SK-N-SH (cell line): ENCODE results near the gene FAM227B. TPM values are rescaled to one million over a fixed set of nuclear protein-coding genes. Genes with fewer than 3 reads are reported as not detected.

ENCODE experiments used
- CTCF ChIA-PET: fragments of 300-600, 350-600 bp; formaldehyde crosslinking; extraction: SDS; loops from one replicate; lab custom pipeline; 2021; lab: Yijun Ruan, JAX
- POLR2A ChIA-PET: fragments of 350-600 bp; sonication (Branson Sonifier 250); formaldehyde crosslinking; extraction: SDS; loops from one replicate; lab custom pipeline; 2020; ENCODE audit warnings: antibody characterized with exemption, inconsistent platforms; lab: Yijun Ruan, JAX
- DNase-seq: peaks from one replicate; pipeline ENCODE4 v3.0.0; 2012
- H2AFZ ChIP-seq: fragments of 200-600 bp; sonication (generic); 2 replicates; pipeline ENCODE4 v1.8.1; 2016; ENCODE audit warnings: antibody characterized with exemption, mild to moderate bottlenecking, low read depth
- H3F3A ChIP-seq: fragments of 200-600 bp; sonication (generic); replicated peaks from 2 replicates; pipeline ENCODE3; 2016; ENCODE audit warnings: antibody characterized with exemption, mild to moderate bottlenecking; ENCODE audit not compliant: insufficient read depth
- H3K27ac ChIP-seq, 2 experiments: fragments of 200-500 bp in 1 of 2; fragments of 200-600 bp in 1 of 2; sonication (Bioruptor generic) in 1 of 2; sonication (generic), shearing (Covaris generic) in 1 of 2; 2 replicates each; pipeline versions ENCODE4 v1.5.1 to v1.6.1; 2014 to 2016; ENCODE audit warnings: low read depth in 2 of 2, inconsistent platforms in 1 of 2, low read length in 1 of 2, mild to moderate bottlenecking in 1 of 2, mixed read lengths in 1 of 2
- H3K27me3 ChIP-seq: fragments of 200-600 bp; sonication (generic), shearing (Covaris generic); 2 replicates; pipeline ENCODE4 v1.6.1; 2016; ENCODE audit warnings: mixed run types; ENCODE audit not compliant: insufficient read depth
- H3K36me3 ChIP-seq, 2 experiments: fragments of 200-500 bp in 1 of 2; fragments of 200-600 bp in 1 of 2; sonication (Bioruptor generic) in 1 of 2; sonication (generic) in 1 of 2; replicated peaks in 1 of 2; 2 replicates each; pipeline versions ENCODE3 to v1.5.1; 2014 to 2016; ENCODE audit warnings: low read length in 1 of 2, mild to moderate bottlenecking in 1 of 2; ENCODE audit not compliant: insufficient read depth in 2 of 2, control insufficient read depth in 1 of 2
- H3K4me1 ChIP-seq, 2 experiments: fragments of 200-500 bp in 1 of 2; fragments of 200-600 bp in 1 of 2; sonication (Bioruptor generic) in 1 of 2; sonication (generic), shearing (Covaris generic) in 1 of 2; 2 replicates each; pipeline versions ENCODE4 v1.5.1 to v1.6.1; 2014 to 2016; ENCODE audit warnings: low read depth in 1 of 2, low read length in 1 of 2, mixed run types in 1 of 2; ENCODE audit not compliant: insufficient read depth in 2 of 2, control insufficient read depth in 1 of 2
- H3K4me2 ChIP-seq: fragments of 200-600 bp; sonication (generic), shearing (Covaris generic); 2 replicates; pipeline ENCODE4 v1.6.1; 2017; ENCODE audit warnings: mixed run types
- H3K4me3 ChIP-seq, 2 experiments: fragments of 200-500 bp in 1 of 2; fragments of 200-600 bp in 1 of 2; sonication (Bioruptor generic) in 1 of 2; sonication (generic), shearing (Covaris generic) in 1 of 2; 2 replicates each; pipeline versions ENCODE4 v1.5.1 to v1.8.1; 2014 to 2016; ENCODE audit warnings: low read depth in 2 of 2, inconsistent platforms in 1 of 2, low read length in 1 of 2, mild to moderate bottlenecking in 1 of 2, mixed read lengths in 1 of 2, moderate library complexity in 1 of 2
- H3K79me2 ChIP-seq: fragments of 200-600 bp; sonication (generic); 2 replicates; pipeline ENCODE4 v1.8.1; 2017; ENCODE audit warnings: mild to moderate bottlenecking; ENCODE audit not compliant: insufficient read depth
- H3K9ac ChIP-seq: fragments of 200-600 bp; sonication (generic); 2 replicates; pipeline ENCODE4 v1.6.1; 2017; ENCODE audit warnings: mixed run types
- H3K9me2 ChIP-seq: fragments of 200-600 bp; sonication (generic); 2 replicates; pipeline ENCODE4 v1.6.1; 2017; ENCODE audit warnings: mixed run types
- H3K9me3 ChIP-seq: fragments of 200-600 bp; sonication (generic); 2 replicates; pipeline ENCODE4 v1.6.1; 2017; ENCODE audit warnings: mixed run types, mild to moderate bottlenecking, moderate library complexity
- H4K20me1 ChIP-seq: fragments of 200-600 bp; sonication (generic); 2 replicates; pipeline ENCODE4 v1.6.1; 2017; ENCODE audit warnings: mild to moderate bottlenecking, mixed run types; ENCODE audit not compliant: insufficient read depth
- ELF1 ChIP-seq: IDR thresholded peaks from 2 replicates; pipeline ENCODE4 v1.4.0; 2012
- EP300 ChIP-seq, 2 experiments: IDR thresholded peaks; 2 replicates each; pipeline versions ENCODE4 v1.4.0 to v1.6.1; 2012; ENCODE audit warnings: borderline replicate concordance in 1 of 2, low read depth in 1 of 2, low read length in 1 of 2
- EZH2phosphoT487 ChIP-seq: fragments of 200-600 bp; sonication (generic); IDR thresholded peaks from 2 replicates; pipeline ENCODE4 v1.6.1; 2017; ENCODE audit warnings: low read depth, mixed run types, mild to moderate bottlenecking, antibody characterized with exemption, moderate library complexity, borderline replicate concordance
- FOSL2 ChIP-seq: IDR thresholded peaks from 2 replicates; pipeline ENCODE4 v1.4.0; 2012; ENCODE audit warnings: low read depth, mild to moderate bottlenecking, moderate library complexity, borderline replicate concordance
- FOXJ3 ChIP-seq: sonication (generic); formaldehyde crosslinking; IDR thresholded peaks from 2 replicates; pipeline ENCODE4 v1.5.1; 2020; ENCODE audit warnings: mild to moderate bottlenecking, missing genetic modification reagents
- FOXM1 ChIP-seq: IDR thresholded peaks from 2 replicates; pipeline ENCODE4 v1.4.0; 2012; ENCODE audit warnings: low read depth, mild to moderate bottlenecking
- JUND ChIP-seq: IDR thresholded peaks from 2 replicates; pipeline ENCODE4 v1.4.0; 2012
- MEF2A ChIP-seq: IDR thresholded peaks from 2 replicates; pipeline ENCODE4 v1.4.0; 2012; ENCODE audit warnings: low read depth, borderline replicate concordance
- MXI1 ChIP-seq: IDR thresholded peaks from 2 replicates; pipeline ENCODE4 v1.6.1; 2012; ENCODE audit warnings: mild to moderate bottlenecking, low read depth, low read length, improper control_type of control experiment
- RAD21 ChIP-seq: IDR thresholded peaks from 2 replicates; pipeline ENCODE4 v1.6.1; 2012; ENCODE audit warnings: mild to moderate bottlenecking, low read length
- RCOR1 ChIP-seq: fragments of 150-350 bp; IDR thresholded peaks from 2 replicates; pipeline ENCODE4 v1.6.1; 2017; ENCODE audit warnings: antibody characterized with exemption, low read length
- RFX5 ChIP-seq: IDR thresholded peaks from 2 replicates; pipeline ENCODE4 v1.6.1; 2012; ENCODE audit warnings: mild to moderate bottlenecking, improper control_type of control experiment, low read length
- SIN3A ChIP-seq: IDR thresholded peaks from 2 replicates; pipeline ENCODE4 v1.6.1; 2012; ENCODE audit warnings: low read depth, mild to moderate bottlenecking, low read length, moderate library complexity, borderline replicate concordance
- SMC3 ChIP-seq: IDR thresholded peaks from 2 replicates; pipeline ENCODE4 v1.6.1; 2012; ENCODE audit warnings: low read depth, low read length, improper control_type of control experiment
- WGBS: methylation state at CpG from one replicate; pipeline ENCODE4 v1.1.6; 2017; ENCODE audit warnings: low lambda C conversion rate; 5-methylcytosine and 5-hydroxymethylcytosine counted together
- polyA plus RNA-seq, 3 experiments: library from polyadenylated mRNA; depleted of rRNA; stranded (reverse); fragments of >200 nt; gene quantifications; 2 replicates each; pipeline ENCODE4 v1.2.3, GENCODE V29; 2012
- TF ChIP-seq, protein P1 (sequence below): IDR thresholded peaks from 2 replicates; pipeline ENCODE4 v1.6.1; 2012; ENCODE audit warnings: mild to moderate bottlenecking, low read depth, low read length, moderate library complexity
- TF ChIP-seq, protein P2 (sequence below): fragments of 200-600 bp; sonication (generic); IDR thresholded peaks from 2 replicates; pipeline ENCODE4 v1.6.1; 2017; ENCODE audit warnings: antibody characterized with exemption, mild to moderate bottlenecking, moderate library complexity
- TF ChIP-seq, protein P3 (sequence below): IDR thresholded peaks from 2 replicates; pipeline ENCODE4; 2012
- TF ChIP-seq, protein P4 (sequence below): fragments of 150-350 bp; IDR thresholded peaks from 2 replicates; pipeline ENCODE4 v1.6.1; 2017; ENCODE audit warnings: antibody characterized with exemption, low read length, low read depth, borderline replicate concordance
- TF ChIP-seq, protein P5 (sequence below): IDR thresholded peaks from 2 replicates; pipeline ENCODE4 v1.4.0; 2012; ENCODE audit warnings: low read depth, borderline replicate concordance

Gene FAM227B
- polyA plus RNA-seq, 1 of the 3 experiments (the other 2 are of a cell fraction): 4.4 TPM

DNA sequence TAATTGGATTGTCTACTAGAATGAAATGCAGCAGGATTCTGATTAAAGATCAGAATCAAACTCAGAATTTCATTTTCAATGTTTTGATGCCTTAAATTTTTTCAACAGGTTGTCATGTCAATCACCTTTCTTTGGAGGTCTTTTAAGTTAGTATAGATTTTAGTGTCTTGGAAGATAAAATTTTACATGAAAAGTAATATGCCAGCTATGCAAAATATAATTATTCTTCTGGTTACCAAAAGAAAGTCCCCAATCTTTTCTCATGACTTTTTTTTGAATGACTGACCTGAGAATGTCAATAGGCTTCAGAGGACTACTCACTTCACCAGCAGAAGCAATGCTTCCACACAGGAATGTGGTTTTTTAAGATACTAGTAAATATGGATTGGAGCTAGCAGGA is 193.2 kb downstream of the FAM227B start (continued):
- TF ChIP-seq, protein P1, sequence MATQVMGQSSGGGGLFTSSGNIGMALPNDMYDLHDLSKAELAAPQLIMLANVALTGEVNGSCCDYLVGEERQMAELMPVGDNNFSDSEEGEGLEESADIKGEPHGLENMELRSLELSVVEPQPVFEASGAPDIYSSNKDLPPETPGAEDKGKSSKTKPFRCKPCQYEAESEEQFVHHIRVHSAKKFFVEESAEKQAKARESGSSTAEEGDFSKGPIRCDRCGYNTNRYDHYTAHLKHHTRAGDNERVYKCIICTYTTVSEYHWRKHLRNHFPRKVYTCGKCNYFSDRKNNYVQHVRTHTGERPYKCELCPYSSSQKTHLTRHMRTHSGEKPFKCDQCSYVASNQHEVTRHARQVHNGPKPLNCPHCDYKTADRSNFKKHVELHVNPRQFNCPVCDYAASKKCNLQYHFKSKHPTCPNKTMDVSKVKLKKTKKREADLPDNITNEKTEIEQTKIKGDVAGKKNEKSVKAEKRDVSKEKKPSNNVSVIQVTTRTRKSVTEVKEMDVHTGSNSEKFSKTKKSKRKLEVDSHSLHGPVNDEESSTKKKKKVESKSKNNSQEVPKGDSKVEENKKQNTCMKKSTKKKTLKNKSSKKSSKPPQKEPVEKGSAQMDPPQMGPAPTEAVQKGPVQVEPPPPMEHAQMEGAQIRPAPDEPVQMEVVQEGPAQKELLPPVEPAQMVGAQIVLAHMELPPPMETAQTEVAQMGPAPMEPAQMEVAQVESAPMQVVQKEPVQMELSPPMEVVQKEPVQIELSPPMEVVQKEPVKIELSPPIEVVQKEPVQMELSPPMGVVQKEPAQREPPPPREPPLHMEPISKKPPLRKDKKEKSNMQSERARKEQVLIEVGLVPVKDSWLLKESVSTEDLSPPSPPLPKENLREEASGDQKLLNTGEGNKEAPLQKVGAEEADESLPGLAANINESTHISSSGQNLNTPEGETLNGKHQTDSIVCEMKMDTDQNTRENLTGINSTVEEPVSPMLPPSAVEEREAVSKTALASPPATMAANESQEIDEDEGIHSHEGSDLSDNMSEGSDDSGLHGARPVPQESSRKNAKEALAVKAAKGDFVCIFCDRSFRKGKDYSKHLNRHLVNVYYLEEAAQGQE: no peak
- TF ChIP-seq JUND (no peak), RCOR1 (no peak), EP300 (IDR thresholded peaks at IDR 0.05; ENCODE audit: borderline replicate concordance in 1 of 2, low read depth in 1 of 2, low read length in 1 of 2) (no peak), MXI1 (no peak), FOXM1 (no peak), MEF2A (no peak), SMC3 (no peak), RAD21 (no peak), SIN3A (no peak)
- TF ChIP-seq, protein P2, sequence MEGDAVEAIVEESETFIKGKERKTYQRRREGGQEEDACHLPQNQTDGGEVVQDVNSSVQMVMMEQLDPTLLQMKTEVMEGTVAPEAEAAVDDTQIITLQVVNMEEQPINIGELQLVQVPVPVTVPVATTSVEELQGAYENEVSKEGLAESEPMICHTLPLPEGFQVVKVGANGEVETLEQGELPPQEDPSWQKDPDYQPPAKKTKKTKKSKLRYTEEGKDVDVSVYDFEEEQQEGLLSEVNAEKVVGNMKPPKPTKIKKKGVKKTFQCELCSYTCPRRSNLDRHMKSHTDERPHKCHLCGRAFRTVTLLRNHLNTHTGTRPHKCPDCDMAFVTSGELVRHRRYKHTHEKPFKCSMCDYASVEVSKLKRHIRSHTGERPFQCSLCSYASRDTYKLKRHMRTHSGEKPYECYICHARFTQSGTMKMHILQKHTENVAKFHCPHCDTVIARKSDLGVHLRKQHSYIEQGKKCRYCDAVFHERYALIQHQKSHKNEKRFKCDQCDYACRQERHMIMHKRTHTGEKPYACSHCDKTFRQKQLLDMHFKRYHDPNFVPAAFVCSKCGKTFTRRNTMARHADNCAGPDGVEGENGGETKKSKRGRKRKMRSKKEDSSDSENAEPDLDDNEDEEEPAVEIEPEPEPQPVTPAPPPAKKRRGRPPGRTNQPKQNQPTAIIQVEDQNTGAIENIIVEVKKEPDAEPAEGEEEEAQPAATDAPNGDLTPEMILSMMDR: no peak

DNA sequence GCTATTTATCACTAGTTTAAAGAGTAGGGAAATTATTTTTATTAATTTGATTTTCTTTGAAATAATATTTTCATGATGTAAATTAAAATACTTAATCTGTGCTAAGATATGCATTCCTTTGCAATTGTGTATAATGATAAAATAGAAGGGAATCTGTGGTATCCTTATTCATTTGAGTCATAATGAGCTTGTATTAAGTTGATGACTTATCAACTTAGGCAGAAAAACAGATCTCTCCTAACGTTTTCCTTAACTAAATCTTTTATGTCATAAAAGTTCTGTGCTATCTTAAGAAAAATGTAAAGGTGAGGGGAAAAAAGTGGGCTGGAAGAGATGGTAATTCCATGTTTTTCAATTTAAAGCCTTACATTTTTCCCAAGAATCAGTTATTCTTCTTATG is 195.7 kb downstream of the FAM227B start:
- no peaks in the 10 kb centered on the region for H3K36me3 ChIP-seq
- H3K4me3 ChIP-seq: no peak overlapping the region
- no peak overlapping the region for H3K27ac ChIP-seq

More for the DNA sequence above, 195.7 kb downstream of the FAM227B start:
- DNase-seq: no peak
- Histone ChIP-seq H3K9me3 (no peaks in the 10 kb centered on the region), H3K27me3 (no peaks in the 10 kb centered on the region), H3K9me2 (no peaks in the 10 kb centered on the region; the same call in 1 of the 2 replicates), H3K9ac (no peak overlapping the region), H3K4me1 (peaks cover 3 to 4% of the 10 kb centered on the region in 2 experiments; a peak in 2 of 4 replicates), H3F3A (peaks cover 9% of the 10 kb centered on the region), H4K20me1 (no peaks in the 10 kb centered on the region), H2AFZ (no peak overlapping the region), H3K79me2 (no peaks in the 10 kb centered on the region), H3K4me2 (no peak overlapping the region)
- WGBS: 15% methylated on average over 1 of the region's 1 CpG
- ChIA-PET POLR2A (no interaction called here), CTCF (interaction anchor here (1.2 kb wide), 1 partner anchor 189 kb away, joined by 4 read pairs; no protein-coding TSS in a partner anchor)
- TF ChIP-seq JUND (0 out of 2 replicates have a peak, but pooled peaks have one; percentile 14), EP300 (IDR thresholded peaks at IDR 0.05; ENCODE audit: borderline replicate concordance in 1 of 2, low read depth in 1 of 2, low read length in 1 of 2) (0 out of 4 replicates have a peak, but pooled peaks of 1 of the 2 experiments have one; percentile 24), SMC3 (no peak), ELF1 (no peak), FOSL2 (peak; percentile 17; the same call in 1 of the 2 replicates), FOXJ3 (no peak), RFX5 (no peak), EZH2phosphoT487 (no peak)
- TF ChIP-seq, protein P3, sequence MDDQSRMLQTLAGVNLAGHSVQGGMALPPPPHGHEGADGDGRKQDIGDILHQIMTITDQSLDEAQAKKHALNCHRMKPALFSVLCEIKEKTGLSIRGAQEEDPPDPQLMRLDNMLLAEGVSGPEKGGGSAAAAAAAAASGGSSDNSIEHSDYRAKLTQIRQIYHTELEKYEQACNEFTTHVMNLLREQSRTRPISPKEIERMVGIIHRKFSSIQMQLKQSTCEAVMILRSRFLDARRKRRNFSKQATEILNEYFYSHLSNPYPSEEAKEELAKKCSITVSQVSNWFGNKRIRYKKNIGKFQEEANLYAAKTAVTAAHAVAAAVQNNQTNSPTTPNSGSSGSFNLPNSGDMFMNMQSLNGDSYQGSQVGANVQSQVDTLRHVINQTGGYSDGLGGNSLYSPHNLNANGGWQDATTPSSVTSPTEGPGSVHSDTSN: 0 out of 2 replicates have a peak, but pooled peaks have one; percentile 18
- TF ChIP-seq, protein P4, sequence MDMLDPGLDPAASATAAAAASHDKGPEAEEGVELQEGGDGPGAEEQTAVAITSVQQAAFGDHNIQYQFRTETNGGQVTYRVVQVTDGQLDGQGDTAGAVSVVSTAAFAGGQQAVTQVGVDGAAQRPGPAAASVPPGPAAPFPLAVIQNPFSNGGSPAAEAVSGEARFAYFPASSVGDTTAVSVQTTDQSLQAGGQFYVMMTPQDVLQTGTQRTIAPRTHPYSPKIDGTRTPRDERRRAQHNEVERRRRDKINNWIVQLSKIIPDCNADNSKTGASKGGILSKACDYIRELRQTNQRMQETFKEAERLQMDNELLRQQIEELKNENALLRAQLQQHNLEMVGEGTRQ: no peak
- TF ChIP-seq, protein P5, sequence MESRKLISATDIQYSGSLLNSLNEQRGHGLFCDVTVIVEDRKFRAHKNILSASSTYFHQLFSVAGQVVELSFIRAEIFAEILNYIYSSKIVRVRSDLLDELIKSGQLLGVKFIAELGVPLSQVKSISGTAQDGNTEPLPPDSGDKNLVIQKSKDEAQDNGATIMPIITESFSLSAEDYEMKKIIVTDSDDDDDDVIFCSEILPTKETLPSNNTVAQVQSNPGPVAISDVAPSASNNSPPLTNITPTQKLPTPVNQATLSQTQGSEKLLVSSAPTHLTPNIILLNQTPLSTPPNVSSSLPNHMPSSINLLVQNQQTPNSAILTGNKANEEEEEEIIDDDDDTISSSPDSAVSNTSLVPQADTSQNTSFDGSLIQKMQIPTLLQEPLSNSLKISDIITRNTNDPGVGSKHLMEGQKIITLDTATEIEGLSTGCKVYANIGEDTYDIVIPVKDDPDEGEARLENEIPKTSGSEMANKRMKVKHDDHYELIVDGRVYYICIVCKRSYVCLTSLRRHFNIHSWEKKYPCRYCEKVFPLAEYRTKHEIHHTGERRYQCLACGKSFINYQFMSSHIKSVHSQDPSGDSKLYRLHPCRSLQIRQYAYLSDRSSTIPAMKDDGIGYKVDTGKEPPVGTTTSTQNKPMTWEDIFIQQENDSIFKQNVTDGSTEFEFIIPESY: no peak
